DND-41 (cell line): ENCODE data around the gene ZNF70.

Source experiments
- CTCF ChIP-seq: IDR thresholded peaks from 2 replicates; pipeline ENCODE4 v1.5.1; 2012; ENCODE audit warnings: borderline replicate concordance, low read length, moderate library complexity, mild to moderate bottlenecking; ENCODE audit not compliant: poor library complexity, severe bottlenecking; ENCODE audit errors: extremely low read depth
- EZH2 ChIP-seq: IDR thresholded peaks from 3 replicates; pipeline ENCODE4 v1.6.1; 2012; ENCODE audit warnings: borderline replicate concordance, low read depth, mild to moderate bottlenecking, moderate library complexity, low read length, inconsistent platforms; ENCODE audit not compliant: severe bottlenecking

GRCh38 chr22:23720855-23721254 lies 30.1 kb downstream of the ZNF70 start:
- no peak for TF ChIP-seq CTCF
- no peak for TF ChIP-seq EZH2
